Measurements from ENCODE around the gene KRT79.

DNA sequence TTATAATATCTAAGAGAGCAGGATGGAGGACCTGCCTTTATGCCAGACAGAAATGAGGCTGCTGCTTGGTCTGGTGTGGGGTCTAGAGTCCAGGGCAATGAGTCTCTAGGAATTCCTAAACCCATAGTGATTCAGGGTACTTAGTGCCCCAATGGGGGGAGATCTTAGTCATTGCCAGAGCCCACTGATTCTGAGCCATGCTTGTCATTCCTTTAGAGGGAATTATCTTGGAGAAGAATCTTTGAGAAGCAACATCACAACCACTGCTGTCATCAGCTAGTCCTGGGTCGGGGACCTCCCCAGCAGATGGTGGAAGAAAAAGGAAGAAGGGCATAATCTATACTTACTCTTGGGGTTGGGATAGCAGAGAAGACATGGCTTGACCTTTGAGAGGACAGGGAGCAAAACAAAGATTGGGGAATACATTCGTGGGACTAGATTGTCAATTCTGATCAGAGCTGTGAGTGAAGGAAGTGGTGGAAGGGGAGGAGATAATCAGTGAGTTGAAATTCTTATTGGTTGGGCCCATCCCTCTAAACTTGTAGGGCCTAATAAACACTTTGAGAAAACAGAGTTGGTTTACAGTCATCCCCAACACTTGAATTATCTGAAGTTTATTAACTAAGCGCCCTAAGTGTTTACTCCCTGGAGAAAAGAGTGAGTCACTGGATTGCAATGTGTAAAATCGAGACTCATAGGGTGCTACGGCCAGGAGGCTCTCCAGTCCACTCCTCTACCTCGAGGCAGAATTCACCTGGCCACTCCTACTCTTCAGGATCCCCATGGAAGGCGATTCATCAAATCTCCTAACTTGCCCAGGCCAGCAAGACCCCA lies 35.2 kb downstream of the KRT79 start:
- TF ChIP-seq, protein P1, sequence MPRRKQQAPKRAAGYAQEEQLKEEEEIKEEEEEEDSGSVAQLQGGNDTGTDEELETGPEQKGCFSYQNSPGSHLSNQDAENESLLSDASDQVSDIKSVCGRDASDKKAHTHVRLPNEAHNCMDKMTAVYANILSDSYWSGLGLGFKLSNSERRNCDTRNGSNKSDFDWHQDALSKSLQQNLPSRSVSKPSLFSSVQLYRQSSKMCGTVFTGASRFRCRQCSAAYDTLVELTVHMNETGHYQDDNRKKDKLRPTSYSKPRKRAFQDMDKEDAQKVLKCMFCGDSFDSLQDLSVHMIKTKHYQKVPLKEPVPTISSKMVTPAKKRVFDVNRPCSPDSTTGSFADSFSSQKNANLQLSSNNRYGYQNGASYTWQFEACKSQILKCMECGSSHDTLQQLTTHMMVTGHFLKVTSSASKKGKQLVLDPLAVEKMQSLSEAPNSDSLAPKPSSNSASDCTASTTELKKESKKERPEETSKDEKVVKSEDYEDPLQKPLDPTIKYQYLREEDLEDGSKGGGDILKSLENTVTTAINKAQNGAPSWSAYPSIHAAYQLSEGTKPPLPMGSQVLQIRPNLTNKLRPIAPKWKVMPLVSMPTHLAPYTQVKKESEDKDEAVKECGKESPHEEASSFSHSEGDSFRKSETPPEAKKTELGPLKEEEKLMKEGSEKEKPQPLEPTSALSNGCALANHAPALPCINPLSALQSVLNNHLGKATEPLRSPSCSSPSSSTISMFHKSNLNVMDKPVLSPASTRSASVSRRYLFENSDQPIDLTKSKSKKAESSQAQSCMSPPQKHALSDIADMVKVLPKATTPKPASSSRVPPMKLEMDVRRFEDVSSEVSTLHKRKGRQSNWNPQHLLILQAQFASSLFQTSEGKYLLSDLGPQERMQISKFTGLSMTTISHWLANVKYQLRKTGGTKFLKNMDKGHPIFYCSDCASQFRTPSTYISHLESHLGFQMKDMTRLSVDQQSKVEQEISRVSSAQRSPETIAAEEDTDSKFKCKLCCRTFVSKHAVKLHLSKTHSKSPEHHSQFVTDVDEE (CRISPR knock-in tag; IDR thresholded peaks at IDR 0.05), result no peak
- TF ChIP-seq ARNTL (CRISPR knock-in tag; IDR thresholded peaks at IDR 0.05; ENCODE audit: borderline replicate concordance, low read depth) (no peak), PATZ1 (CRISPR knock-in tag; IDR thresholded peaks at IDR 0.05; ENCODE audit: borderline replicate concordance) (no peak), ISL1 (CRISPR knock-in tag; IDR thresholded peaks at IDR 0.05) (no peak), TOX (CRISPR knock-in tag; IDR thresholded peaks at IDR 0.05; ENCODE audit: borderline replicate concordance) (no peak), ZFP3 (CRISPR knock-in tag; IDR thresholded peaks at IDR 0.05) (no peak), RARB (CRISPR knock-in tag; IDR thresholded peaks at IDR 0.05) (no peak)
- TF ChIP-seq, protein P2, sequence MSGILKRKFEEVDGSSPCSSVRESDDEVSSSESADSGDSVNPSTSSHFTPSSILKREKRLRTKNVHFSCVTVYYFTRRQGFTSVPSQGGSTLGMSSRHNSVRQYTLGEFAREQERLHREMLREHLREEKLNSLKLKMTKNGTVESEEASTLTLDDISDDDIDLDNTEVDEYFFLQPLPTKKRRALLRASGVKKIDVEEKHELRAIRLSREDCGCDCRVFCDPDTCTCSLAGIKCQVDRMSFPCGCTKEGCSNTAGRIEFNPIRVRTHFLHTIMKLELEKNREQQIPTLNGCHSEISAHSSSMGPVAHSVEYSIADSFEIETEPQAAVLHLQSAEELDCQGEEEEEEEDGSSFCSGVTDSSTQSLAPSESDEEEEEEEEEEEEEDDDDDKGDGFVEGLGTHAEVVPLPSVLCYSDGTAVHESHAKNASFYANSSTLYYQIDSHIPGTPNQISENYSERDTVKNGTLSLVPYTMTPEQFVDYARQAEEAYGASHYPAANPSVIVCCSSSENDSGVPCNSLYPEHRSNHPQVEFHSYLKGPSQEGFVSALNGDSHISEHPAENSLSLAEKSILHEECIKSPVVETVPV (CRISPR knock-in tag; IDR thresholded peaks at IDR 0.05), result no peak

Data from SK-N-SH treated with all-trans-retinoic acid at 6 μM for 48 hours (cell line).